Measurements from ENCODE around the gene LIMCH1. TPM values are rescaled to one million over a fixed set of nuclear protein-coding genes. Genes with fewer than 3 reads are reported as not detected.

Gene LIMCH1
- total RNA-seq, 1 experiment from 2014 or later: 3.3 TPM

- H3K56ac ChIP-seq (ENCODE audit: insufficient read length, low read depth, low read length): no peak overlapping the region
- H2BK5ac ChIP-seq (ENCODE audit: insufficient read length, low read length): no peak overlapping the region
- no peak overlapping the region for H3K4ac ChIP-seq (ENCODE audit: low read depth, low read length)
- no peak overlapping the region for H4K91ac ChIP-seq (ENCODE audit: insufficient read length, low read depth, low read length)
- no peak overlapping the region for H2BK20ac ChIP-seq (ENCODE audit: low read depth, low read length, poor library complexity, severe bottlenecking)
- no peak overlapping the region for H2AK5ac ChIP-seq (ENCODE audit: insufficient read length, low read length)
- no peaks in the 10 kb centered on the region for H3K79me1 ChIP-seq (ENCODE audit: insufficient read depth, low read depth, low read length, poor library complexity, severe bottlenecking)
- H3K9me3 ChIP-seq (ENCODE audit: control insufficient read depth, low read depth, low read length): no peaks in the 10 kb centered on the region
- H3K23ac ChIP-seq (ENCODE audit: insufficient read length, low read depth, low read length): no peak overlapping the region
- Mint-ChIP-seq H3K9me3 (no peaks in the 10 kb centered on the region), H3K4me3 (no peak overlapping the region), H3K36me3 (ENCODE audit: insufficient read depth in 1 of 3, low read depth in 3 of 3) (no peaks in the 10 kb centered on the region), H3K4me1 (peaks cover 11 to 17% of the 10 kb centered on the region in 2 experiments), H3K27ac (no peak overlapping the region), H3K27me3 (ENCODE audit: low read depth) (no peaks in the 10 kb centered on the region)
- H3K27ac ChIP-seq (ENCODE audit: insufficient read length, low read depth, low read length): no peak overlapping the region
- H2BK15ac ChIP-seq (ENCODE audit: low read depth, low read length): no peak overlapping the region
- H2BK120ac ChIP-seq (ENCODE audit: low read depth, low read length, poor library complexity, severe bottlenecking): no peak overlapping the region
- H3K14ac ChIP-seq (ENCODE audit: insufficient read depth, low read length): no peak overlapping the region; the same call in 1 of the 2 replicates
- no peak overlapping the region for H3K9ac ChIP-seq (ENCODE audit: extremely low read depth, insufficient read length, low read length)
- H4K8ac ChIP-seq (replicated peaks; ENCODE audit: insufficient read length, low read depth, low read length): no peak overlapping the region
- TF ChIP-seq, protein P1, sequence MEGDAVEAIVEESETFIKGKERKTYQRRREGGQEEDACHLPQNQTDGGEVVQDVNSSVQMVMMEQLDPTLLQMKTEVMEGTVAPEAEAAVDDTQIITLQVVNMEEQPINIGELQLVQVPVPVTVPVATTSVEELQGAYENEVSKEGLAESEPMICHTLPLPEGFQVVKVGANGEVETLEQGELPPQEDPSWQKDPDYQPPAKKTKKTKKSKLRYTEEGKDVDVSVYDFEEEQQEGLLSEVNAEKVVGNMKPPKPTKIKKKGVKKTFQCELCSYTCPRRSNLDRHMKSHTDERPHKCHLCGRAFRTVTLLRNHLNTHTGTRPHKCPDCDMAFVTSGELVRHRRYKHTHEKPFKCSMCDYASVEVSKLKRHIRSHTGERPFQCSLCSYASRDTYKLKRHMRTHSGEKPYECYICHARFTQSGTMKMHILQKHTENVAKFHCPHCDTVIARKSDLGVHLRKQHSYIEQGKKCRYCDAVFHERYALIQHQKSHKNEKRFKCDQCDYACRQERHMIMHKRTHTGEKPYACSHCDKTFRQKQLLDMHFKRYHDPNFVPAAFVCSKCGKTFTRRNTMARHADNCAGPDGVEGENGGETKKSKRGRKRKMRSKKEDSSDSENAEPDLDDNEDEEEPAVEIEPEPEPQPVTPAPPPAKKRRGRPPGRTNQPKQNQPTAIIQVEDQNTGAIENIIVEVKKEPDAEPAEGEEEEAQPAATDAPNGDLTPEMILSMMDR (conservative IDR thresholded peaks at IDR 0.05): no peak
- H2AFZ ChIP-seq (ENCODE audit: low read length): no peak overlapping the region
- H4K5ac ChIP-seq (ENCODE audit: insufficient read length, low read depth, low read length): no peak overlapping the region
- no peak overlapping the region for H2BK12ac ChIP-seq (ENCODE audit: insufficient read length, low read depth, low read length)
- H3K4me1 ChIP-seq (ENCODE audit: insufficient read depth, low read length): peaks cover 4% of the 10 kb centered on the region; the same call in 1 of the 2 replicates
- no peak overlapping the region for H3K18ac ChIP-seq (ENCODE audit: insufficient read length, low read depth, low read length)
- no peak for DNase-seq
- H3K23me2 ChIP-seq (ENCODE audit: insufficient read length, low read depth, low read length, poor library complexity, severe bottlenecking): no peaks in the 10 kb centered on the region
- no peaks in the 10 kb centered on the region for H3K79me2 ChIP-seq (ENCODE audit: insufficient read depth, low read length)
- no peaks in the 10 kb centered on the region for H3K27me3 ChIP-seq (ENCODE audit: insufficient read depth, low read length)
- H3T11ph ChIP-seq (ENCODE audit: low read length): no peak overlapping the region
- no peaks in the 10 kb centered on the region for H4K20me1 ChIP-seq (ENCODE audit: control insufficient read depth, insufficient read depth, insufficient read length)
- no peak overlapping the region for H3K4me2 ChIP-seq (ENCODE audit: insufficient read depth, insufficient read length, low read length)
- no CpG with 5 or more reads among the region's 6 CpGs for WGBS (ENCODE audit: extremely low coverage, insufficient read length, low lambda C conversion rate)
These were observed 7.3 kb downstream of the LIMCH1 start for GRCh38 chr4:41545238-41545637.
